Left kidney (tissue), 2 donors: ENCODE data around the gene CCL2. TPM values are rescaled to one million over a fixed set of nuclear protein-coding genes. Genes with fewer than 3 reads are reported as not detected.

Experiments
- DNase-seq: peaks from one replicate; pipeline ENCODE4 v3.0.0-alpha.2; 2013
- polyA plus RNA-seq: library from polyadenylated mRNA; unstranded; fragments of 120-200 nt; gene quantifications from one replicate; pipeline ENCODE4 v1.2.1, GENCODE V29; 2013; ENCODE audit not compliant: insufficient read length

Gene CCL2
- polyA plus RNA-seq, 1 donor, result 18.7 TPM

GRCh38 chr17:34236281-34236892, 18.7 kb upstream of the CCL2 start:
- DNase-seq, result no peak

DNA sequence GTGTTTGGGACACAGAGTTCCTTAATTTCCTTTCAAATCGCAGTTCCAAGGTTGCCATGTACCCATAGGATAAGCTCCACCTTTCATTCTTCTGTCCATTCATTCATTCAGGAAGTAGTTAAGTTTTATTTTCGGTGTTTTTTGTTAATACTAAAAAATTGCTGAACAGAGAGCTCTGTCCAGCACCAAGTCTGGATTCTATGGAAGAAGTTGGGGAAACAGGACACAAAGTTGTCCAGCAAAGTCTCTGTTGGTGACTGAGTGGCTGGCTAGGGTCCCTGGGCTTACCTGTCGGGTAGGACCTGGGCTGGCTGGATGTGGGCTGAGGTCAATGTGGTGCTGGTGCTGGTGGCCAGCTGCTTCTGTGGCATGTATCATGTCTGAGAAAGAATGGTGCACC, 17.6 kb upstream of the CCL2 start:
- DNase-seq, result no peak

GRCh38 chr17:34241062-34241461, 14.0 kb upstream of the CCL2 start:
- DNase-seq, result no peak

- DNase-seq, result no peak
Observed at GRCh38 chr17:34242587-34243363, 12.3 kb upstream of the CCL2 start.

DNA sequence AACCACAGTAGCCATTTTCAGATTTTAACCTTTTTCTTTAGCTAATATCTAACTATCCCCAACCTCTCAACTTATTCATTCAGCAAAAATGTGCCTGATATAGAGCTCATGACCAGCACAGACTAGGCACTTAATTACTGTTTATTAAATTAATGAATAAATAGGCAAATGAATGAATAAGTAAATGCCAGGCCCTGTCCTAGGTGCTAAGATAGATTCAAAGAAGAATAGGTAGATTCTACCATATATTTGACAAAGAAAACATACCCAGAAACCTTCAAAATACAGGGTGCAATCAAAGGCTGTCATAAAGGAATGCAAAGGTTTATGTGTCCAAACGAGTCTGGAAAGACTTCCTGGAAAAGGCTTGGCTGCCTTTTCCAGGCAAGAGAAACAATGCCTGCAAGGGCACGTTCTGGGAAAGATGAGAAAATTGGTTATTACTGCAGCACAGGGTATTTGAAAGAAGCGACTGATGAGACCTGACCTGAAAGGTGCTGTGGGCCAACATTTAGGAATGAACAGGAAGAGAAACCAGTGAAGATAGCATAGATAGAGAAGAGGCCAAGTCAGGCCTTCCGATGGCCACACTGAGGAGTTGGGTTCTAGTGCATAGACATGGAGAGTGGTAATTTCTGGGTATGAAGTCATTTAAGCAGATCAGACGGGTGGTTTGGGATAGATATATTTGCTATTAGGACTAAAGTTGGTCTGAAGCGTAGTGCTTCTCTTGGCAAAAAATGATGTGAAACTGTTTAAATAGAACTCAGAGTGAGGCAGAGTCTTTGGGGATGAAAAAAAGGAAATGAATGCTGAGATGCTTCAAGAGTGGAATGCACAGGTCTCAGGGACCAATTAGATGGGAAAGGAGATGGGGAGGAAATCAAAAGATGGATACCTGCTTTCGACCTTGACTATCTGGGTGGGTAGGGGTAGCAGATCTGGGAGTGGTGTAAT, 11.4 kb upstream of the CCL2 start:
- DNase-seq, result no peak

GRCh38 chr17:34245351-34245905, 9.7 kb upstream of the CCL2 start:
- no peak for DNase-seq

- no peak for DNase-seq
Observed at GRCh38 chr17:34246446-34246845, 8.6 kb upstream of the CCL2 start.

- DNase-seq, result no peak
Observed at GRCh38 chr17:34246881-34247280, 8.2 kb upstream of the CCL2 start.

GRCh38 chr17:34248511-34249024, 6.5 kb upstream of the CCL2 start:
- no peak for DNase-seq

GRCh38 chr17:34249061-34249460, 6.0 kb upstream of the CCL2 start:
- no peak for DNase-seq

DNA sequence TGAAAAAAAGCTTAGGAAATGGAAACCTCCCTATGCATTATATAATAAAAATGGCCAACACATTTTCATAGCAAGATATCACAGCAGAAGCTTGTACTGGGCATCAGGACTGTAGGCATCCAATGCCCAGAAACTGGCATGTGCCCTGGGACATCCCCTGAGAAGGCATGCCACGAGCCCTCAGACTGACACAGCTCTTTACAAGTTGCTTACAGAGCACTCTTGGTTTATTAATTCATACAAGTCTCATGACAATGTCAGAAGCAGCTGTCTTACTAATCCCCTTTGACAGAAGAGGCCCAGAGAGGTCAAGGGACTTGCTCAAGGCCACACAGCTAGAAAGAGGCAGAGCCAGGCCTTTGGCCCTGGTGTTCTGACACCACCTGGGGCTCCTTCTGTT, 5.6 kb upstream of the CCL2 start:
- no peak for DNase-seq

GRCh38 chr17:34251186-34251585, 3.9 kb upstream of the CCL2 start:
- no peak for DNase-seq

DNA sequence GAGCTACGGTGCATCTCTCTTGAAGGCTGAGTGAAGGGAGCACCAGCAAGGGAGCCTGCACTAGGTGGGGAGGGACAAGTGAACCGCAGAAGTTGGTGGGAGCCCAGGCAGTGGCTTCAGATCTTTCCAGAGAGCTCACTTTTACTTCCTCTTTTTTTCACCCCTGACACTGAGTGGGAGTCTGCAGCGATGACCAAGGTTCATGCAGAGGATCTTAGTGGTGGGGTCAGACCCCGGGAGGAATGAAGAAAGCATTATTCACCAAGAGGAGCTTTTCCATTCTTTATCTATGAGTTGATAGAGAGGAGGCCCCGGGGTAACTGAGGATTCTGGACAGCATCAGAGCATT, 3.0 kb upstream of the CCL2 start:
- DNase-seq, result no peak

DNA sequence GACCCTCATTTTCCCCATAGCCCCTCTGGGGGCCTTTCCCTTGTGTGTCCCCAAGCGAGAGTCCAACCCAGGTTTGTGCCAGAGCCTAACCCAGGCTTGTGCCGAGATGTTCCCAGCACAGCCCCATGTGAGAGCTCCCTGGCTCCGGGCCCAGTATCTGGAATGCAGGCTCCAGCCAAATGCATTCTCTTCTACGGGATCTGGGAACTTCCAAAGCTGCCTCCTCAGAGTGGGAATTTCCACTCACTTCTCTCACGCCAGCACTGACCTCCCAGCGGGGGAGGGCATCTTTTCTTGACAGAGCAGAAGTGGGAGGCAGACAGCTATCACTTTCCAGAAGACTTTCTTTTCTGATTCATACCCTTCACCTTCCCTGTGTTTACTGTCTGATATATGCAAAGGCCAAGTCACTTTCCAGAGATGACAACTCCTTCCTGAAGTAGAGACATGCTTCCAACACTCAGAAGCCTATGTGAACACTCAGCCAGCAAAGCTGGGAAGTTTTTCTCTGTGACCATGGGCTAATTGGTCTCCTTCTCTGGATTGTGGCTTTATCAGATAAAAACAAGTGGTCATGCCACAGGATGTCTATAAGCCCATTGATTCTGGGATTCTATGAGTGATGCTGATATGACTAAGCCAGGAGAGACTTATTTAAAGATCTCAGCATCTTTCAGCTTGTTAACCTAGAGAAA, 2.5 kb upstream of the CCL2 start:
- peak; percentile 70 for DNase-seq

- no peak for DNase-seq
Observed at GRCh38 chr17:34253139-34253525, 2.0 kb upstream of the CCL2 start.

- DNase-seq, result no peak
Observed at GRCh38 chr17:34254146-34254545, 939 bp upstream of the CCL2 start.

DNA sequence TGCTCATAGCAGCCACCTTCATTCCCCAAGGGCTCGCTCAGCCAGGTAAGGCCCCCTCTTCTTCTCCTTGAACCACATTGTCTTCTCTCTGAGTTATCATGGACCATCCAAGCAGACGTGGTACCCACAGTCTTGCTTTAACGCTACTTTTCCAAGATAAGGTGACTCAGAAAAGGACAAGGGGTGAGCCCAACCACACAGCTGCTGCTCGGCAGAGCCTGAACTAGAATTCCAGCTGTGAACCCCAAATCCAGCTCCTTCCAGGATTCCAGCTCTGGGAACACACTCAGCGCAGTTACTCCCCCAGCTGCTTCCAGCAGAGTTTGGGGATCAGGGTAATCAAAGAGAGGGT, 272 bp downstream of the CCL2 start:
- no peak for DNase-seq

DNA sequence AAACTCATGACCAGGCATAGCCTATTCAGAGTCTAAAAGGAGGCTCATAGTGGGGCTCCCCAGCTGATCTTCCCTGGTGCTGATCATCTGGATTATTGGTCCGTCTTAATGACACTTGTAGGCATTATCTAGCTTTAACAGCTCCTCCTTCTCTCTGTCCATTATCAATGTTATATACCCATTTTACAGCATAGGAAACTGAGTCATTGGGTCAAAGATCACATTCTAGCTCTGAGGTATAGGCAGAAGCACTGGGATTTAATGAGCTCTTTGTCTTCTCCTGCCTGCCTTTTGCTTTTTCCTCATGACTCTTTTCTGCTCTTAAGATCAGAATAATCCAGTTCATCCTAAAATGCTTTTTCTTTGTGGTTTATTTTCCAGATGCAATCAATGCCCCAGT, 756 bp downstream of the CCL2 start:
- DNase-seq, result no peak

DNA sequence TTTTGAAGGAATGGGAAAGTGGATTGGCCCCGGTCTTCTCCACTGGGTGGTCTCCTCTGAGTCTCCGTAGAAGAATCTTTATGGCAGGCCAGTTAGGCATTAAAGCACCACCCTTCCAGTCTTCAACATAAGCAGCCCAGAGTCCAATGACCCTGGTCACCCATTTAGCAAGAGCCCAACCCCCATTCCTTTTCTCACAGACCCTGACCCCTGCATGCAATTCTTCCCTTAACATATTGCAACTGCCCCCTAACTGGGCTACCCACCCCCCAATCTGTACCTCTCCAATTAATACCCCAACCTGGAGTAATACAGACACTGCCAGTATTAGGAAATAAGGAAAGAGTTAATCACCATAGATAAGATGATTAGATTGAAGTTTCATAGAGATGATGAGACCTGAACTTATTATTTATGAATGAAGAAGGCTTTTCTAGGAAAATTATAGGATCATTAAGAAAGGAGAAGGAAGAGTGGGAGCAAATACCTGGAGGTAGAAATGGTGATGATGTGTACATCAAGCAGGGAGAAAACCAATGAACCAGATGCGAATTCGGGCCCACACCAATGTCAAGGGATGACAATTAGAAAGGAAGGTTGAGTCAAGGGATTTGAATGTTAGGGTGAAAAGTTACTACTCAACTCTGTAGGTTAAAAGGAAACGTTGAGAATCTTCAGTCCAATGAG, 2.4 kb downstream of the CCL2 start:
- DNase-seq, result no peak

DNA sequence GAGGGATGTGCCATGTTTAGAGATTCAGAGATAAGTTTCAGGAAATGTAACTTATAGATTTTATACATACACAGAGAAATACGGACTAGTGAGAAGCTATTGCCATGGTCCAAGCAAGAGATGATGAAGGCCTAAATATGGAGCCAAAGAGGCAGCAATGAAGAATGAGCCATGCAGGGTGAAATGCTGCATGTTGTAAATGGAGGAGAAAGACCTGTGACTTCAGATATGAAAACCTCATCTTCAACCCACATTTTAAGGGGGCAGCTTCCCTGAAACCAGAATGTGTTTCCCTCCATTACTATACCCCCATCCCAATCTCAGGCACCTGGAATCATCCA, 2.9 kb downstream of the CCL2 start:
- no peak for DNase-seq

- no peak for DNase-seq
Observed at GRCh38 chr17:34259146-34259545, 4.1 kb downstream of the CCL2 start.
